ENCODE data around the gene ZMAT5. TPM values are rescaled to one million over a fixed set of nuclear protein-coding genes. Genes with fewer than 3 reads are reported as not detected.

ZMAT5 gene
- polyA plus RNA-seq, 1 donor (not counting 4 experiments of a cell fraction or from before 2014, with no cell fraction given), result 11.1 TPM

DNA sequence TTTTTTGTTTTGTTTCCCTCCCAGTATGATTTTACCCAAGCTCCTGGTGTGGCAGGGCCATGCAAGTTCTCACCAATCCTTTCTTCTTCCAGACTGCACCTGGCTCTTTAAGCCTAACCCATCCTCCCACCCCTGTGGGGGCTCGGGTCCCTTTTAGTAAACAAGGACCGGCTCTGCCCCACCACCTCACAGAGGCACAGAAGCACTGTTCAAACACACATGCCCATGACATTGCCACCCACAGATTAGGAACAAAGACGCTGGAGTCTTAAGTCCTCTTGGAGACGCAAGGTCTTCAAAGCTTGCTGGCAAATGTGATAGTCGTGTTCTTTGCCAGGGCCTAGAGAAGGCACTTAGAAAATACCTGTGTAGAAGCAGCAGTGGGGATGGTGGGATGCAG lies 19.2 kb upstream of the ZMAT5 start:
- no peak overlapping the region for H3K4me3 ChIP-seq (ENCODE audit: control insufficient read depth in 2 of 3, extremely low read depth in 1 of 3, insufficient read depth in 2 of 3, low read depth in 1 of 3, low read length in 3 of 3)
- no peak overlapping the region for H3K27ac ChIP-seq (ENCODE audit: control insufficient read depth, insufficient read depth, low read length)
- H4K20me1 ChIP-seq (ENCODE audit: control insufficient read depth, extremely low read depth, insufficient read depth, low read length), result no peaks in the 10 kb centered on the region
- no peak overlapping the region for H3K4me2 ChIP-seq (ENCODE audit: control insufficient read depth, extremely low read depth, insufficient read depth, low read depth, low read length)
- peaks cover 15 to 28% of the 10 kb centered on the region in 2 experiments for H3K36me3 ChIP-seq (ENCODE audit: control insufficient read depth in 2 of 2, extremely low read depth in 1 of 2, insufficient read depth in 2 of 2, low read length in 2 of 2)
- FAIRE-seq (no peak), DNase-seq (ENCODE audit: low read depth, low spot score) (no peak)
- dilution Hi-C loops (cut with MboI; ENCODE audit: extremely low pct_ligation_motif_present, low sequenced_read_pairs), result no loop called here
- no peaks in the 10 kb centered on the region for H3K9me3 ChIP-seq (ENCODE audit: control insufficient read depth, low read depth, low read length)
- H3K9ac ChIP-seq (ENCODE audit: control insufficient read depth, extremely low read depth, insufficient read depth, low read length), result no peak overlapping the region
- H3K9me1 ChIP-seq (ENCODE audit: control insufficient read depth, extremely low read depth, insufficient read depth, low read length), result no peaks in the 10 kb centered on the region
- TF ChIP-seq, protein P1, sequence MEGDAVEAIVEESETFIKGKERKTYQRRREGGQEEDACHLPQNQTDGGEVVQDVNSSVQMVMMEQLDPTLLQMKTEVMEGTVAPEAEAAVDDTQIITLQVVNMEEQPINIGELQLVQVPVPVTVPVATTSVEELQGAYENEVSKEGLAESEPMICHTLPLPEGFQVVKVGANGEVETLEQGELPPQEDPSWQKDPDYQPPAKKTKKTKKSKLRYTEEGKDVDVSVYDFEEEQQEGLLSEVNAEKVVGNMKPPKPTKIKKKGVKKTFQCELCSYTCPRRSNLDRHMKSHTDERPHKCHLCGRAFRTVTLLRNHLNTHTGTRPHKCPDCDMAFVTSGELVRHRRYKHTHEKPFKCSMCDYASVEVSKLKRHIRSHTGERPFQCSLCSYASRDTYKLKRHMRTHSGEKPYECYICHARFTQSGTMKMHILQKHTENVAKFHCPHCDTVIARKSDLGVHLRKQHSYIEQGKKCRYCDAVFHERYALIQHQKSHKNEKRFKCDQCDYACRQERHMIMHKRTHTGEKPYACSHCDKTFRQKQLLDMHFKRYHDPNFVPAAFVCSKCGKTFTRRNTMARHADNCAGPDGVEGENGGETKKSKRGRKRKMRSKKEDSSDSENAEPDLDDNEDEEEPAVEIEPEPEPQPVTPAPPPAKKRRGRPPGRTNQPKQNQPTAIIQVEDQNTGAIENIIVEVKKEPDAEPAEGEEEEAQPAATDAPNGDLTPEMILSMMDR (optimal IDR thresholded peaks at IDR 0.05 in 1 of 3, IDR thresholded peaks at IDR 0.05 in 1 of 3, conservative IDR thresholded peaks at IDR 0.05 in 1 of 3; ENCODE audit: extremely low read depth in 1 of 3, insufficient read depth in 2 of 3, low read length in 3 of 3), result no peak
- no peak for TF ChIP-seq EZH2 (IDR thresholded peaks at IDR 0.05; ENCODE audit: low read length)
- H3K4me1 ChIP-seq (ENCODE audit: control insufficient read depth, extremely low read depth, insufficient read depth, low read length), result peaks cover 21% of the 10 kb centered on the region
- no peak overlapping the region for H2AFZ ChIP-seq (ENCODE audit: control insufficient read depth, low read length)
- H3K27me3 ChIP-seq (ENCODE audit: control insufficient read depth, extremely low read depth, insufficient read depth, low read length), result no peaks in the 10 kb centered on the region
- H3K79me2 ChIP-seq (ENCODE audit: control insufficient read depth, insufficient read depth, low read length), result no peaks in the 10 kb centered on the region

DNA sequence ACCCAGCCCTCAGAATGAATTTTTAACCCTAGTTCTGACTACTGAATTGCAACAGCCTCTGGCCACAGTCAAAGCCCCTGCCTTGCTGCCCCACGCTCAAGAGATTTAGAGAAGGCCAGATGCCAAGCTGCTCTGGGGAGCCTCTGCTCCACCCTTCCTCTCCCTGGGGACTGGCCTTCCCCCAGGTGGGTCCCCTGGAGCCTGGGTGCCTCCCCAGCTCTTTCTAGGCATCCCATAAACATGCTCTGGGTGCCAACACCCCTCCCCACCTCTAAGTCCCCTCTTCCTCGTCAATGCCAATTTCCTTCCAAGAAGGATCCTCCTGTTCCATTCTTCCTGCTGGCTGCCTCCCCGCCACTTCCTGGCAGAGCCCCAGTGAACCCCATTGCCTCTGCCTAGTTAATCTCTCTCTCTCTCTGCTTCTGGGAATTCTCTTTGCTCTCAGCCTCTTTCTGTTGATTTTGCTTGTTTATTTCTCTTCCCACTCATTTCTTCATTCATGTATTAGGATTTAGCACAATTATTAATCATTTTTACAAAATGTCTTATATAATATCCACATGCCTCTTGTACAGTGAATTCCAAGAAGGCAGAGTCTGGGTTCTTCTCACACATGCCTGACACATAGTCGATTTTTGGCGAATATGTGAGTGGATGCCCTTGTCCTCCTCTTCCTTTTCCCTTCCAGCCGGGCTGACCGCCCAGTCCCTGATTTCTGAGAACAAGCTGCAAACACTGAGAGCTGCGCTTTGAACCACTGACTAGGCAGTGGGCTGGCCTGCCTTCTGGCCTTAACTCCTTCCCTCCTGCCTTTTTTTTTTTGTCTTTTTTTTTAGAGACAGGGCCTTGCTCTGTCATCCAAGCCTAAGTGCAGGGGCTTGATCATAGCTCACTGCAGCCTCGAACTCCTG lies 17.9 kb upstream of the ZMAT5 start:
- H3K4me2 ChIP-seq (ENCODE audit: control insufficient read depth, extremely low read depth, insufficient read depth, low read depth, low read length), result no peak overlapping the region
- H3K4me3 ChIP-seq (ENCODE audit: control insufficient read depth in 2 of 3, extremely low read depth in 1 of 3, insufficient read depth in 2 of 3, low read depth in 1 of 3, low read length in 3 of 3), result no peak overlapping the region
- H3K27ac ChIP-seq (ENCODE audit: control insufficient read depth, insufficient read depth, low read length), result no peak overlapping the region
- H3K79me2 ChIP-seq (ENCODE audit: control insufficient read depth, insufficient read depth, low read length), result no peaks in the 10 kb centered on the region
- no peaks in the 10 kb centered on the region for H4K20me1 ChIP-seq (ENCODE audit: control insufficient read depth, extremely low read depth, insufficient read depth, low read length)
- H3K9me3 ChIP-seq (ENCODE audit: control insufficient read depth, low read depth, low read length), result no peaks in the 10 kb centered on the region
- dilution Hi-C loops (cut with MboI; ENCODE audit: extremely low pct_ligation_motif_present, low sequenced_read_pairs), result no loop called here
- no peak for TF ChIP-seq EZH2 (IDR thresholded peaks at IDR 0.05; ENCODE audit: low read length)
- TF ChIP-seq, protein P1 (optimal IDR thresholded peaks at IDR 0.05 in 1 of 3, IDR thresholded peaks at IDR 0.05 in 1 of 3, conservative IDR thresholded peaks at IDR 0.05 in 1 of 3; ENCODE audit: extremely low read depth in 1 of 3, insufficient read depth in 2 of 3, low read length in 3 of 3), result no peak
- DNase-seq (ENCODE audit: low read depth, low spot score), result no peak
- H2AFZ ChIP-seq (ENCODE audit: control insufficient read depth, low read length), result no peak overlapping the region
- no peaks in the 10 kb centered on the region for H3K27me3 ChIP-seq (ENCODE audit: control insufficient read depth, extremely low read depth, insufficient read depth, low read length)
- no peak overlapping the region for H3K9ac ChIP-seq (ENCODE audit: control insufficient read depth, extremely low read depth, insufficient read depth, low read length)
- FAIRE-seq, result no peak
- peaks cover 31% of the 10 kb centered on the region for H3K4me1 ChIP-seq (ENCODE audit: control insufficient read depth, extremely low read depth, insufficient read depth, low read length)
- H3K9me1 ChIP-seq (ENCODE audit: control insufficient read depth, extremely low read depth, insufficient read depth, low read length), result no peaks in the 10 kb centered on the region
- peaks cover 8 to 22% of the 10 kb centered on the region in 2 experiments for H3K36me3 ChIP-seq (ENCODE audit: control insufficient read depth in 2 of 2, extremely low read depth in 1 of 2, insufficient read depth in 2 of 2, low read length in 2 of 2)
